ENCODE measurements around the gene SNORC. TPM values are rescaled to one million over a fixed set of nuclear protein-coding genes. Genes with fewer than 3 reads are reported as not detected.

SNORC gene
- total RNA-seq, 1 donor from 2014 or later = 3.0 TPM

DNA sequence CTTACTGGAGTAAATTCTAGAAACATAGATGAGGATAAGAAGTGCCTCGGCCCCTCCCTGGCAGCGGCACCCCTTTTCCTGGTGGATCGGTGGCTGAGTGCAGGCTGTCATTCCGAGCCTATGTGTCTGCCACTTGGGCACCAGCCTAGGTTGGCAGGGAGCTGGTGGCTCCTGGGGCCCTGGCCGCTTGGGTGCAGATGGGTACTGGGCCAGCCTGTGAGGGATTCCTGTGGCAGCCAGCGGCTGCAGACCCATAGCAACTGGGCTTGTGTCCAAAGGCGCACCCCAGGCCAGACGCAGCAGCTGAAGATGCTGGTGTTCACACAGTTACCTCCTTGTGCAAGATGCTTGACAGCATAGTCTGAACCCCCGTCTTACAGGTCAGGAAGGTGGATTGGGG is 2.8 kb downstream of the SNORC start:
- H3K36me3 Mint-ChIP-seq (ENCODE audit: low read depth) = no peaks in the 10 kb centered on the region
- H3K4me1 Mint-ChIP-seq = peaks cover 30% of the 10 kb centered on the region
- H3K4me3 Mint-ChIP-seq = peak overlapping the region; percentile 59
- no peak for DNase-seq (ENCODE audit: low read depth, low spot score)
- H3K27me3 Mint-ChIP-seq (ENCODE audit: low read depth) = peaks cover 38% of the 10 kb centered on the region
- TF ChIP-seq, protein P1, sequence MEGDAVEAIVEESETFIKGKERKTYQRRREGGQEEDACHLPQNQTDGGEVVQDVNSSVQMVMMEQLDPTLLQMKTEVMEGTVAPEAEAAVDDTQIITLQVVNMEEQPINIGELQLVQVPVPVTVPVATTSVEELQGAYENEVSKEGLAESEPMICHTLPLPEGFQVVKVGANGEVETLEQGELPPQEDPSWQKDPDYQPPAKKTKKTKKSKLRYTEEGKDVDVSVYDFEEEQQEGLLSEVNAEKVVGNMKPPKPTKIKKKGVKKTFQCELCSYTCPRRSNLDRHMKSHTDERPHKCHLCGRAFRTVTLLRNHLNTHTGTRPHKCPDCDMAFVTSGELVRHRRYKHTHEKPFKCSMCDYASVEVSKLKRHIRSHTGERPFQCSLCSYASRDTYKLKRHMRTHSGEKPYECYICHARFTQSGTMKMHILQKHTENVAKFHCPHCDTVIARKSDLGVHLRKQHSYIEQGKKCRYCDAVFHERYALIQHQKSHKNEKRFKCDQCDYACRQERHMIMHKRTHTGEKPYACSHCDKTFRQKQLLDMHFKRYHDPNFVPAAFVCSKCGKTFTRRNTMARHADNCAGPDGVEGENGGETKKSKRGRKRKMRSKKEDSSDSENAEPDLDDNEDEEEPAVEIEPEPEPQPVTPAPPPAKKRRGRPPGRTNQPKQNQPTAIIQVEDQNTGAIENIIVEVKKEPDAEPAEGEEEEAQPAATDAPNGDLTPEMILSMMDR (conservative IDR thresholded peaks at IDR 0.05) = no peak
- H3K27ac Mint-ChIP-seq (ENCODE audit: unreplicated experiment) = no peak overlapping the region
- no peaks in the 10 kb centered on the region for H3K9me3 Mint-ChIP-seq

DNA sequence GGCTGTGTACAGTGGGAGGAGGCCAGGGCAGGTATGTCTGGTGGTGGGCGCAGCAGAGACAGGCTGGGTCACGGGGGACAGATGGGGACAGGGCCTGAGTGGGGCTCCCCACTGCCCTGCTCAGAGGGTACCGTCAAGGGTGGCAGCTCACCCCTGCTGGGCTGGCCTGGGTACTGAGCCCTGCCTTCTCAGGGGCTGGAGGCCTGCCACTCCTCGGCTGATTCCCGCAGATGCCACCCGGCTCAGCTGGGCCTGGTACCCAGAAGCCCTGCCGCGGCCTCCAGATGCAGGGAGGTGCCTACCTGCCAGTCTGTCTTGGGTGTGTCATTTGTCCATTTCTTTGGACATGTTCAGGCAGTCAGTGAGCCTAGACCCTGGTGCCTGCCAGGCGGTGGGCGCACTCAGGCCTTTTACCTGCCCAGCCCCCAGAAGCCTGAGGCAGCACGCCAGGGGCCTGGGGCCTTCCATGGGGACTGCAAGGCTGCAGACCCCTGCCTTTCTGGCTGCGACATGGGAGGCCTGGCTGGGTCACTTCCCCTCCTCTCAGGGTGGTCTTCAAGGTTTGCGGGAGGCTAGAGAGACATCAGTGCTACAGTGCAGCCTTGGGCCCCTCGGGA is 3.3 kb downstream of the SNORC start:
- H3K36me3 Mint-ChIP-seq (ENCODE audit: low read depth) = no peaks in the 10 kb centered on the region
- H3K4me3 Mint-ChIP-seq = peak overlapping the region; percentile 51
- no peak overlapping the region for H3K27ac Mint-ChIP-seq (ENCODE audit: unreplicated experiment)
- H3K27me3 Mint-ChIP-seq (ENCODE audit: low read depth) = peaks cover 43% of the 10 kb centered on the region
- H3K9me3 Mint-ChIP-seq = no peaks in the 10 kb centered on the region
- H3K4me1 Mint-ChIP-seq = peaks cover 30% of the 10 kb centered on the region
- TF ChIP-seq, protein P1 (conservative IDR thresholded peaks at IDR 0.05) = no peak
- no peak for DNase-seq (ENCODE audit: low read depth, low spot score)

GRCh38 chr2:232873909-232874641 is 4.0 kb downstream of the SNORC start:
- peaks cover 46% of the 10 kb centered on the region for H3K27me3 Mint-ChIP-seq (ENCODE audit: low read depth)
- no peaks in the 10 kb centered on the region for H3K9me3 Mint-ChIP-seq
- peak overlapping the region; percentile 51 for H3K4me3 Mint-ChIP-seq
- no peak overlapping the region for H3K27ac Mint-ChIP-seq (ENCODE audit: unreplicated experiment)
- H3K36me3 Mint-ChIP-seq (ENCODE audit: low read depth) = no peaks in the 10 kb centered on the region
- H3K4me1 Mint-ChIP-seq = peaks cover 29% of the 10 kb centered on the region
- TF ChIP-seq, protein P1 (conservative IDR thresholded peaks at IDR 0.05) = no peak
- DNase-seq (ENCODE audit: low read depth, low spot score) = no peak

- Mint-ChIP-seq H3K4me1 (peaks cover 22% of the 10 kb centered on the region), H3K9me3 (no peaks in the 10 kb centered on the region), H3K27me3 (ENCODE audit: low read depth) (peaks cover 40% of the 10 kb centered on the region), H3K27ac (ENCODE audit: unreplicated experiment) (no peak overlapping the region), H3K4me3 (peak overlapping the region; percentile 66), H3K36me3 (ENCODE audit: low read depth) (no peaks in the 10 kb centered on the region)
- TF ChIP-seq, protein P1 (conservative IDR thresholded peaks at IDR 0.05) = no peak
- DNase-seq (ENCODE audit: low read depth, low spot score) = no peak
Observed at GRCh38 chr2:232874677-232875223, 4.7 kb downstream of the SNORC start.

GRCh38 chr2:232875256-232876121 is 5.4 kb downstream of the SNORC start:
- no peaks in the 10 kb centered on the region for H3K9me3 Mint-ChIP-seq
- peak overlapping the region; percentile 66 for H3K4me3 Mint-ChIP-seq
- no peak overlapping the region for H3K27ac Mint-ChIP-seq (ENCODE audit: unreplicated experiment)
- DNase-seq (ENCODE audit: low read depth, low spot score) = no peak
- no peaks in the 10 kb centered on the region for H3K36me3 Mint-ChIP-seq (ENCODE audit: low read depth)
- H3K4me1 Mint-ChIP-seq = peaks cover 24% of the 10 kb centered on the region
- H3K27me3 Mint-ChIP-seq (ENCODE audit: low read depth) = peaks cover 43% of the 10 kb centered on the region
- TF ChIP-seq, protein P1 (conservative IDR thresholded peaks at IDR 0.05) = no peak
